IMR-90 (cell line): ENCODE measurements around the gene SH2B3. TPM values are rescaled to one million over a fixed set of nuclear protein-coding genes. Genes with fewer than 3 reads are reported as not detected.

Experiments used
- ATAC-seq: fragments of 200-7000 bp; cut with Tn5 transposase; 2 replicates; pipeline ENCODE4 v1.9.1; 2020; ENCODE audit warnings: low read depth, mild to moderate bottlenecking, moderate library complexity
- BruUV-seq: library from RNA; stranded (reverse); fragments of 400-500 nt; replicated peaks from 2 replicates; lab custom pipeline; 2021; lab: Mats Ljungman, UMichigan
- CTCF ChIA-PET: fragments of 300-600 bp; formaldehyde crosslinking; extraction: SDS; loops from one replicate; lab custom pipeline; 2021; ENCODE audit warnings: antibody characterized with exemption; lab: Yijun Ruan, JAX
- POLR2A ChIA-PET: fragments of 300-600 bp; sonication (Branson Sonifier 250); formaldehyde crosslinking; loops from one replicate; lab custom pipeline; 2022; ENCODE audit warnings: antibody characterized with exemption; ENCODE audit not compliant: unreplicated experiment; lab: Charles Lee
- DNase-seq: peaks from one replicate; pipeline ENCODE4 v3.0.0; 2013
- H2AFZ ChIP-seq: replicated peaks from 2 replicates; pipeline ENCODE3; 2013; ENCODE audit warnings: low read length, mild to moderate bottlenecking; ENCODE audit not compliant: poor library complexity
- H2AK5ac ChIP-seq: 2 replicates; pipeline ENCODE4 v1.6.1; 2013; ENCODE audit warnings: low read depth, low read length, inconsistent platforms
- H2AK9ac ChIP-seq: replicated peaks from 2 replicates; pipeline ENCODE3; 2013; ENCODE audit warnings: mild to moderate bottlenecking, low read depth, low read length, moderate library complexity; ENCODE audit not compliant: poor library complexity
- H2BK120ac ChIP-seq: 2 replicates; pipeline ENCODE4 v1.6.1; 2013; ENCODE audit warnings: low read depth, low read length, inconsistent platforms
- H2BK15ac ChIP-seq: 3 replicates; pipeline ENCODE4 v1.6.1; 2013; ENCODE audit warnings: low read depth, low read length, inconsistent platforms
- H2BK20ac ChIP-seq: 2 replicates; pipeline ENCODE4 v1.6.1; 2013; ENCODE audit warnings: low read depth, mild to moderate bottlenecking, inconsistent platforms, low read length, moderate library complexity
- H2BK5ac ChIP-seq: 2 replicates; pipeline ENCODE4 v1.6.1; 2013; ENCODE audit warnings: mild to moderate bottlenecking, low read depth, low read length, inconsistent platforms; ENCODE audit not compliant: poor library complexity, severe bottlenecking
- H3K14ac ChIP-seq: replicated peaks from 2 replicates; pipeline ENCODE4 v1.6.1; 2013; ENCODE audit warnings: low read depth, low read length, inconsistent platforms
- H3K18ac ChIP-seq: 2 replicates; pipeline ENCODE4 v1.6.1; 2013; ENCODE audit warnings: low read depth, low read length, control low read depth
- H3K23ac ChIP-seq: 2 replicates; pipeline ENCODE4 v1.6.1; 2013; ENCODE audit warnings: low read depth, low read length, inconsistent platforms
- H3K27ac ChIP-seq: 2 replicates; pipeline ENCODE4 v1.5.1; 2013; ENCODE audit warnings: mild to moderate bottlenecking, control low read depth, low read length; ENCODE audit not compliant: insufficient read depth
- H3K27me3 ChIP-seq: 2 replicates; pipeline ENCODE4 v1.6.1; 2013; ENCODE audit warnings: low read length; ENCODE audit not compliant: control insufficient read depth, insufficient read depth
- H3K36me3 ChIP-seq: 2 replicates; pipeline ENCODE4 v1.6.1; 2013; ENCODE audit warnings: low read length, mixed read lengths; ENCODE audit not compliant: control insufficient read depth, insufficient read depth
- H3K4ac ChIP-seq: 2 replicates; pipeline ENCODE4 v1.6.1; 2013; ENCODE audit warnings: low read depth, low read length, inconsistent platforms
- H3K4me1 ChIP-seq: 2 replicates; pipeline ENCODE4 v1.6.1; 2013; ENCODE audit warnings: low read length, mixed read lengths; ENCODE audit not compliant: control insufficient read depth, insufficient read depth
- H3K4me2 ChIP-seq: 2 replicates; pipeline ENCODE4 v1.6.1; 2013; ENCODE audit warnings: low read depth, mild to moderate bottlenecking, control low read depth, low read length, moderate library complexity
- H3K4me3 ChIP-seq: 2 replicates; pipeline ENCODE4 v1.5.1; 2013; ENCODE audit warnings: low read depth, mild to moderate bottlenecking, control low read depth, low read length, moderate library complexity; ENCODE audit not compliant: insufficient read depth
- H3K56ac ChIP-seq: 2 replicates; pipeline ENCODE4 v1.6.1; 2013; ENCODE audit warnings: low read length, inconsistent platforms; ENCODE audit not compliant: insufficient read depth; ENCODE audit errors: extremely low read depth
- H3K79me1 ChIP-seq, 2 experiments: 2 replicates each; pipeline ENCODE4 v1.6.1; 2013; ENCODE audit warnings: low read length in 2 of 2, inconsistent platforms in 1 of 2, low read depth in 1 of 2
- H3K9ac ChIP-seq: 2 replicates; pipeline ENCODE4 v1.6.1; 2013; ENCODE audit warnings: low read depth, low read length, control low read depth
- H3K9me1 ChIP-seq: 2 replicates; pipeline ENCODE4 v1.6.1; 2013; ENCODE audit warnings: low read length, inconsistent platforms; ENCODE audit not compliant: insufficient read depth
- H3K9me3 ChIP-seq: 2 replicates; pipeline ENCODE4 v1.6.1; 2013; ENCODE audit warnings: low read length; ENCODE audit not compliant: control insufficient read depth, insufficient read depth
- H4K20me1 ChIP-seq: 2 replicates; pipeline ENCODE4 v1.6.1; 2013; ENCODE audit warnings: low read length, inconsistent platforms; ENCODE audit not compliant: insufficient read depth
- H4K5ac ChIP-seq: 2 replicates; pipeline ENCODE4 v1.6.1; 2013; ENCODE audit warnings: mild to moderate bottlenecking, low read depth, low read length, control low read depth
- H4K8ac ChIP-seq, 2 experiments: 2 replicates each; pipeline ENCODE4 v1.6.1; 2013; ENCODE audit warnings: low read depth in 2 of 2, low read length in 2 of 2, control low read depth in 1 of 2, inconsistent platforms in 1 of 2
- H4K91ac ChIP-seq: 2 replicates; pipeline ENCODE4 v1.6.1; 2013; ENCODE audit warnings: low read depth, low read length, inconsistent platforms; ENCODE audit not compliant: insufficient read depth
- BHLHE40 ChIP-seq: fragments of 150-350 bp; IDR thresholded peaks from 2 replicates; pipeline ENCODE4 v1.6.1; 2016; ENCODE audit warnings: mild to moderate bottlenecking, low read depth, low read length
- CEBPB ChIP-seq: IDR thresholded peaks from 2 replicates; pipeline ENCODE4 v1.6.1; 2012; ENCODE audit warnings: low read depth, low read length, improper control_type of control experiment
- CHD1 ChIP-seq: IDR thresholded peaks from 2 replicates; pipeline ENCODE4 v1.6.1; 2012; ENCODE audit warnings: low read depth, low read length, improper control_type of control experiment
- CTCF ChIP-seq: conservative IDR thresholded peaks from 2 replicates; pipeline ENCODE4 v1.5.1; 2012; ENCODE audit warnings: mild to moderate bottlenecking, low read depth, low read length, improper control_type of control experiment
- ELK1 ChIP-seq: fragments of 150-350 bp; IDR thresholded peaks from 2 replicates; pipeline ENCODE4 v1.6.1; 2016; ENCODE audit warnings: low read depth, mild to moderate bottlenecking, low read length, moderate library complexity, borderline replicate concordance
- FOS ChIP-seq: fragments of 150-350 bp; IDR thresholded peaks from 2 replicates; pipeline ENCODE4 v1.6.1; 2016; ENCODE audit warnings: low read depth, low read length
- MAFK ChIP-seq: IDR thresholded peaks from 2 replicates; pipeline ENCODE4 v1.6.1; 2012; ENCODE audit warnings: low read depth, low read length, improper control_type of control experiment
- MAZ ChIP-seq: IDR thresholded peaks from 2 replicates; pipeline ENCODE4 v1.6.1; 2012; ENCODE audit warnings: low read depth, mild to moderate bottlenecking, low read length, improper control_type of control experiment, moderate library complexity, borderline replicate concordance
- MXI1 ChIP-seq: IDR thresholded peaks from 2 replicates; pipeline ENCODE4 v1.6.1; 2012; ENCODE audit warnings: low read depth, mild to moderate bottlenecking, low read length, moderate library complexity, borderline replicate concordance
- NFE2L2 ChIP-seq: fragments of 150-350 bp; IDR thresholded peaks from 2 replicates; pipeline ENCODE4 v1.6.1; 2016; ENCODE audit warnings: low read depth, mild to moderate bottlenecking, low read length
- POLR2A ChIP-seq: IDR thresholded peaks from 2 replicates; pipeline ENCODE4 v1.6.1; 2012; ENCODE audit warnings: mild to moderate bottlenecking, low read depth, low read length
- RAD21 ChIP-seq: IDR thresholded peaks from 2 replicates; pipeline ENCODE4 v1.6.1; 2012; ENCODE audit warnings: low read length, improper control_type of control experiment
- RCOR1 ChIP-seq: IDR thresholded peaks from 2 replicates; pipeline ENCODE4 v1.6.1; 2012; ENCODE audit warnings: mild to moderate bottlenecking, low read length, improper control_type of control experiment; ENCODE audit not compliant: insufficient replicate concordance
- RFX5 ChIP-seq: IDR thresholded peaks from 2 replicates; pipeline ENCODE4 v1.8.0; 2012; ENCODE audit warnings: low read depth, mild to moderate bottlenecking, low read length, moderate library complexity
- SMC3 ChIP-seq: fragments of 150-350 bp; IDR thresholded peaks from 2 replicates; pipeline ENCODE4 v1.6.1; 2016; ENCODE audit warnings: low read depth, mild to moderate bottlenecking, antibody characterized with exemption, low read length, moderate library complexity
- USF2 ChIP-seq: fragments of 150-350 bp; IDR thresholded peaks from 2 replicates; pipeline ENCODE4 v1.6.1; 2017; ENCODE audit warnings: mild to moderate bottlenecking, antibody characterized with exemption, low read length, low read depth
- WGBS, 2 experiments: methylation state at CpG; one replicate each; pipeline versions ENCODE4 v1.1.5 to v1.1.7; 2013; ENCODE audit warnings: missing lambda C conversion rate in 2 of 2; ENCODE audit not compliant: insufficient read length in 1 of 2; ENCODE audit errors: extremely low coverage in 2 of 2; 5-methylcytosine and 5-hydroxymethylcytosine counted together
- dilution Hi-C: fragments of 300-500 bp; cut with HindIII; formaldehyde crosslinking; loops from one replicate; pipeline ENCODE4 v1.14.3; 2018; ENCODE audit warnings: low sequenced_read_pairs; ENCODE audit not compliant: unreplicated experiment
- in situ Hi-C: fragments of 300-500 bp; cut with MboI; formaldehyde crosslinking; loops from 3 replicates; pipeline ENCODE4 v1.14.3; 2019; ENCODE audit warnings: low sequenced_read_pairs, inconsistent platforms, mixed read lengths
- intact Hi-C: fragments of 100-400 bp; cut with micrococcal nuclease; formaldehyde crosslinking; loops from 2 replicates; pipeline ENCODE4 v1.10.0; 2022
- polyA plus RNA-seq, 3 experiments: library from polyadenylated mRNA; depleted of rRNA; stranded (reverse); fragments of >200 nt; gene quantifications; 2 replicates each; pipeline ENCODE4 v1.2.3, GENCODE V29; 2012; ENCODE audit warnings: low replicate concordance in 1 of 3
- total RNA-seq: library from RNA; depleted of rRNA; stranded (reverse); fragments of >200 nt; gene quantifications from 2 replicates; pipeline ENCODE4 v1.2.3, GENCODE V29; 2012

The SH2B3 gene
- total and polyA plus RNA-seq, 2 of the 4 experiments (the other 2 are of a cell fraction): 9.3 to 20.2 TPM

- Histone ChIP-seq H2BK15ac (no peak overlapping the region), H4K5ac (no peak overlapping the region), H4K91ac (no peak overlapping the region), H2BK120ac (no peak overlapping the region), H2BK5ac (no peak overlapping the region), H3K4me2 (no peak overlapping the region), H3K4ac (no peak overlapping the region), H3K18ac (no peak overlapping the region), H3K9me3 (no peaks in the 10 kb centered on the region), H2AK5ac (no peak overlapping the region), H3K36me3 (peaks cover 19% of the 10 kb centered on the region), H3K9ac (no peak overlapping the region), H3K9me1 (peaks cover 21% of the 10 kb centered on the region), H4K20me1 (peaks cover 38% of the 10 kb centered on the region), H3K4me3 (no peak overlapping the region), H2AFZ (no peak overlapping the region), H2BK20ac (no peak overlapping the region), H3K79me1 (peaks cover 37 to 73% of the 10 kb centered on the region in 2 experiments), H3K27ac (no peak overlapping the region), H4K8ac (no peak overlapping the region), H2AK9ac (no peak overlapping the region), H3K23ac (no peak overlapping the region), H3K4me1 (peaks cover 6% of the 10 kb centered on the region), H3K27me3 (no peaks in the 10 kb centered on the region), H3K56ac (no peak overlapping the region), H3K14ac (no peak overlapping the region)
- TF ChIP-seq USF2 (no peak), FOS (no peak), MAFK (no peak), NFE2L2 (no peak), MAZ (no peak), RCOR1 (no peak), POLR2A (no peak), ELK1 (no peak), RAD21 (no peak), BHLHE40 (no peak), CTCF (no peak), SMC3 (no peak), CEBPB (no peak), CHD1 (no peak), RFX5 (no peak), MXI1 (no peak)
- CTCF ChIA-PET: no interaction called here
- intact Hi-C loops: no loop called here
- POLR2A ChIA-PET: no interaction called here
- ATAC-seq: no peak
- no peak for DNase-seq
- in situ Hi-C loops: no loop called here
- dilution Hi-C loops: no loop called here
- BruUV-seq: no TSS peak
- 96% methylated on average over 28 of the region's 30 CpGs; no CpG with 5 or more reads in 1 of the 2 experiments for WGBS, 2 experiments
Observed at GRCh38 chr12:111418594-111418880, 12.8 kb downstream of the SH2B3 start.
